BLaER1 treated with 17β-estradiol and CSF1 and Interleukin-3, amounts not matched to agents 10 nM and 100 nM (cell line): ENCODE measurements around the gene E2F4.

ENCODE experiments used
- H3K27ac ChIP-seq, 11 experiments: shearing (Covaris generic); formaldehyde crosslinking; 2 replicates each; pipeline ENCODE4 v1.8.1; 2022
- H3K27me3 ChIP-seq, 11 experiments: shearing (Covaris generic); formaldehyde crosslinking; 2 replicates each; pipeline ENCODE4 v1.8.1; 2022
- H3K36me3 ChIP-seq, 11 experiments: shearing (Covaris generic); formaldehyde crosslinking; 2 replicates each; pipeline ENCODE4 v1.8.1; 2022
- H3K4me1 ChIP-seq, 10 experiments: shearing (Covaris generic); formaldehyde crosslinking; 2 replicates each; pipeline ENCODE4 v1.8.1; 2022
- H3K4me2 ChIP-seq, 11 experiments: shearing (Covaris generic); formaldehyde crosslinking; 2 replicates each; pipeline ENCODE4 v1.8.1; 2022
- H3K4me3 ChIP-seq, 10 experiments: shearing (Covaris generic); formaldehyde crosslinking; 2 replicates each; pipeline ENCODE4 v1.8.1; 2022
- H3K9ac ChIP-seq, 11 experiments: shearing (Covaris generic); formaldehyde crosslinking; 2 replicates each; pipeline ENCODE4 v1.8.1; 2022
- H3K9me3 ChIP-seq, 11 experiments: shearing (Covaris generic); formaldehyde crosslinking; replicated peaks in 1 of 11; 2 replicates each; pipeline ENCODE4 v1.8.1; 2022
- H4K20me1 ChIP-seq, 11 experiments: shearing (Covaris generic); formaldehyde crosslinking; 2 replicates each; pipeline ENCODE4 v1.8.1; 2022
- Cebpa-rat ChIP-seq, 11 experiments: shearing (Covaris generic); IDR thresholded peaks; 2 replicates each; pipeline ENCODE4 v1.8.1; 2022

The E2F4 gene

GRCh38 chr16:67241008-67241900 lies 49.3 kb downstream of the E2F4 start:
- H4K20me1 ChIP-seq: peaks cover 0 to 61% (median 26%) of the 10 kb centered on the region in 11 experiments; a peak in 16 of 22 replicates
- H3K27ac ChIP-seq: peak overlapping the region; percentile 45 to 92 (median 71); a peak in 20 of 22 replicates
- no peaks in the 10 kb centered on the region for H3K27me3 ChIP-seq
- no peak overlapping the region for H3K4me3 ChIP-seq
- H3K9ac ChIP-seq: peak overlapping the region in 10 of 11 experiments; percentile 28 to 63 (median 56); a peak in 18 of 22 replicates
- no peak for TF ChIP-seq Cebpa-rat (IDR thresholded peaks at IDR 0.05)
- peaks cover 50 to 96% (median 76%) of the 10 kb centered on the region in 10 experiments for H3K4me1 ChIP-seq
- peak overlapping the region; percentile 69 to 100 (median 97) for H3K4me2 ChIP-seq
- H3K9me3 ChIP-seq: no peaks in the 10 kb centered on the region
- H3K36me3 ChIP-seq: peaks cover 24 to 42% (median 32%) of the 10 kb centered on the region in 11 experiments

DNA sequence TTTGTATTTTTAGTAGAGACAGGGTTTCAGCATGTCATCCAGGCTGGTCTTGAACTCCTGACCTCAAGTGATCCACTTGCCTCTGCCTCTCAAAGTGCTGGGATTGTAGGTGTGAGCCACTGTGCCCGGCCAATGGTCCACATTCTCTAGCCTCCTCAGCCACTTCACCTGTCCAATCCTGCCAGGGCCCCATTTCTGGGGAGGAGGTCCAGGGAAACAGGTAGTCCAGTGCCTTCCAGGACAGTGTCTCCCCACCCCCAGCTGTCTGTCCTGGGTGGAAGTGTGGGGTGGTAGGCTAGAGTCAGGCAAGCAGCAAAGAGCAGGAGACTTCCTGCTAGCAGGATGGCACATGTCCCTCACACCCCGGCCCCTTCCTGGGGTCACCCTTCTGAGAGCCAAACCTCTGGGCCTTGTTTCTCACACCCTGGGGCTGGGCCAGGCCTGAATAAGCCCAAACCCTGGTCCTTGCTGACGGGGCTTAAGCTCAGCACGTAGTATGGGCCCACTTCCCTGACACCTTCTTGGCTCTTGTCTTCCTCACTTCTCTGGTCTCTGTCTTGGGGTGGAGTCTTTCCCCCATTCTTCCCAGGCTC lies 50.3 kb downstream of the E2F4 start:
- Histone ChIP-seq H3K36me3 (peaks cover 18 to 35% (median 25%) of the 10 kb centered on the region in 11 experiments), H3K4me3 (0 out of 20 replicates have a peak overlapping the region, but pooled peaks of 1 of the 10 experiments have one; percentile 18), H4K20me1 (peaks cover 0 to 66% (median 27%) of the 10 kb centered on the region in 11 experiments; a peak in 16 of 22 replicates), H3K9me3 (no peaks in the 10 kb centered on the region), H3K9ac (peak overlapping the region in 9 of 11 experiments; percentile 15 to 62 (median 27); a peak in 8 of 22 replicates), H3K27ac (peak overlapping the region; percentile 14 to 92 (median 71); a peak in 21 of 22 replicates), H3K4me2 (peak overlapping the region; percentile 69 to 100 (median 97)), H3K27me3 (no peaks in the 10 kb centered on the region), H3K4me1 (peaks cover 50 to 88% (median 79%) of the 10 kb centered on the region in 10 experiments)
- TF ChIP-seq Cebpa-rat (IDR thresholded peaks at IDR 0.05): no peak

GRCh38 chr16:67243481-67243880 lies 51.5 kb downstream of the E2F4 start:
- no peak for TF ChIP-seq Cebpa-rat (IDR thresholded peaks at IDR 0.05)

GRCh38 chr16:67244387-67245185 lies 52.6 kb downstream of the E2F4 start:
- Histone ChIP-seq H3K4me1 (peaks cover 71 to 94% (median 85%) of the 10 kb centered on the region in 10 experiments), H3K9ac (peak overlapping the region; percentile 66 to 86 (median 79); a peak in 21 of 22 replicates), H3K27me3 (peaks cover 14 to 19% (median 16%) of the 10 kb centered on the region in 11 experiments), H3K9me3 (no peaks in the 10 kb centered on the region), H3K4me3 (peak overlapping the region; percentile 73 to 89 (median 84)), H4K20me1 (peaks cover 0 to 51% (median 18%) of the 10 kb centered on the region in 11 experiments; a peak in 15 of 22 replicates), H3K27ac (peak overlapping the region; percentile 69 to 92 (median 86); a peak in 21 of 22 replicates), H3K4me2 (peak overlapping the region; percentile 92 to 100 (median 98)), H3K36me3 (peaks cover 0 to 12% (median 2%) of the 10 kb centered on the region in 11 experiments; a peak in 15 of 22 replicates)
- no peak for TF ChIP-seq Cebpa-rat (IDR thresholded peaks at IDR 0.05)

More at GRCh38 chr16:67243481-67243880, 51.5 kb downstream of the E2F4 start:
- no peaks in the 10 kb centered on the region for H3K9me3 ChIP-seq
- peak overlapping the region; percentile 69 to 92 (median 86); a peak in 21 of 22 replicates for H3K27ac ChIP-seq
- peak overlapping the region; percentile 66 to 86 (median 78); a peak in 21 of 22 replicates for H3K9ac ChIP-seq
- H3K36me3 ChIP-seq: peaks cover 7 to 23% (median 13%) of the 10 kb centered on the region in 11 experiments
- H3K4me1 ChIP-seq: peaks cover 60 to 89% (median 82%) of the 10 kb centered on the region in 10 experiments
- peak overlapping the region; percentile 20 to 89 (median 64); a peak in 17 of 20 replicates for H3K4me3 ChIP-seq
- H3K27me3 ChIP-seq: peaks cover 3 to 8% (median 5%) of the 10 kb centered on the region in 11 experiments; a peak in 17 of 22 replicates
- H4K20me1 ChIP-seq: peaks cover 0 to 62% (median 24%) of the 10 kb centered on the region in 11 experiments; a peak in 16 of 22 replicates
- peak overlapping the region; percentile 92 to 100 (median 98) for H3K4me2 ChIP-seq

DNA sequence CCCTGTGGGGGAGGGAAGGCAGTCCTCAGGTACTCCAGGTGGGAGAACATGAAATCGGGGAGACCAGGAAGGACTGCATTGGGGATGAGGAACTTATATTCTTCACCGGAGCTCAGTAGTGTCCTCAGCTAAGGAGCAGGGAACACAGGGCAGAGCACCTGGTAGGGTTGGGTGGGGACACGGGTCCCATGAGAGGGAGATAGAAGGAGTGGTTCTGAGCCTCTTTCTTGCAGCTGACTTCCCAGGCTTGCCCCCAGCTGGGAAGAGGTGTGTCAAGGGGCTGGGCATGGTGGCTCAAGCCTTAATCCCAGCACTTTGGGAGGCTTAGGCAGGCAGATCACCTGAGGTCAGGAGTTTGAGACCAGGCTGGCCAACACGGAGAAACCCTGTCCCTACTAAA lies 53.2 kb downstream of the E2F4 start:
- no peaks in the 10 kb centered on the region for H3K9me3 ChIP-seq
- H3K36me3 ChIP-seq: peaks cover 0 to 9% (median 0%) of the 10 kb centered on the region in 11 experiments; a peak in 3 of 22 replicates
- H3K4me3 ChIP-seq: peak overlapping the region; percentile 73 to 89 (median 84)
- H3K4me1 ChIP-seq: peaks cover 74 to 94% (median 86%) of the 10 kb centered on the region in 10 experiments
- peak overlapping the region; percentile 92 to 100 (median 98) for H3K4me2 ChIP-seq
- peak overlapping the region; percentile 66 to 86 (median 79) for H3K9ac ChIP-seq
- H3K27me3 ChIP-seq: peaks cover 19 to 25% (median 22%) of the 10 kb centered on the region in 11 experiments
- peak overlapping the region; percentile 28 to 92 (median 86); a peak in 21 of 22 replicates for H3K27ac ChIP-seq
- H4K20me1 ChIP-seq: peaks cover 0 to 51% (median 18%) of the 10 kb centered on the region in 11 experiments; a peak in 15 of 22 replicates
- TF ChIP-seq Cebpa-rat (IDR thresholded peaks at IDR 0.05): no peak

DNA sequence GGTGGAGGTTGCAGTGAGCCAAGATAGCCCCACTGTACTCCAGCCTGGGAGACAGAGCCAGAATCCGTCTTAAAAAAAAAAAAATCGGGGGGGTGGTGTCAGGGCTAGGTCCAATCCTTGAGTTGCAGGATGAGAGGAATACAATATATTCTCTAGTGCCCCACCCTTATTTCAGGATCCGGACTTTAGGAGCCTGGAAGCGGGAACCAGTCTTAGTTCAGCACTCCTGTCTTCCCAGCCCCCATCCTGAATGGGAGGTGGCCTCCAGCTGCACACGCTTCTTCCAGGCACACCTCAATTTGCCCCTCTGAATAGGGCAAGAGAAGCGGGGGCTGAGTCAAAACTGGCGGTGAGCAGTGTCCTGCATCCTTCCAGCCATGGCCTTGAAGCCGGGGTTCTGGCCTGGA lies 53.7 kb downstream of the E2F4 start:
- Histone ChIP-seq H3K27me3 (peaks cover 23 to 30% (median 27%) of the 10 kb centered on the region in 11 experiments), H3K9ac (peak overlapping the region; percentile 66 to 86 (median 79)), H4K20me1 (peaks cover 0 to 51% (median 18%) of the 10 kb centered on the region in 11 experiments; a peak in 15 of 22 replicates), H3K27ac (peak overlapping the region; percentile 28 to 92 (median 86); a peak in 21 of 22 replicates), H3K9me3 (no peaks in the 10 kb centered on the region), H3K36me3 (peaks cover 0 to 9% (median 0%) of the 10 kb centered on the region in 11 experiments; a peak in 1 of 22 replicates), H3K4me2 (peak overlapping the region; percentile 92 to 100 (median 98)), H3K4me1 (peaks cover 69 to 94% (median 85%) of the 10 kb centered on the region in 10 experiments), H3K4me3 (peak overlapping the region; percentile 73 to 89 (median 84))
- no peak for TF ChIP-seq Cebpa-rat (IDR thresholded peaks at IDR 0.05)

- H3K9ac ChIP-seq: peak overlapping the region; percentile 66 to 86 (median 79)
- peak overlapping the region; percentile 92 to 100 (median 98) for H3K4me2 ChIP-seq
- H3K4me1 ChIP-seq: peaks cover 64 to 92% (median 86%) of the 10 kb centered on the region in 10 experiments
- no peaks in the 10 kb centered on the region for H3K9me3 ChIP-seq
- H4K20me1 ChIP-seq: peaks cover 0 to 51% (median 18%) of the 10 kb centered on the region in 11 experiments; a peak in 15 of 22 replicates
- peak overlapping the region; percentile 73 to 89 (median 84) for H3K4me3 ChIP-seq
- H3K36me3 ChIP-seq: 0 out of 22 replicates have a peak, but pooled peaks cover 0 to 9% (median 0%) of the 10 kb centered on the region in 11 experiments
- TF ChIP-seq Cebpa-rat (IDR thresholded peaks at IDR 0.05): no peak
- H3K27ac ChIP-seq: peak overlapping the region; percentile 11 to 92 (median 86); a peak in 21 of 22 replicates
- peaks cover 23 to 32% (median 29%) of the 10 kb centered on the region in 11 experiments for H3K27me3 ChIP-seq
Observed at GRCh38 chr16:67246081-67246755, 54.3 kb downstream of the E2F4 start.
